Mucosa of rectum (tissue), 2 donors: ENCODE data around the gene SHCBP1L.

ENCODE experiments used
- H3K27ac ChIP-seq, 2 donors: one replicate each; pipeline ENCODE4 v1.7.0; 2013; ENCODE audit warnings: inconsistent platforms in 2 of 2, low read depth in 2 of 2, low read length in 2 of 2
- H3K27me3 ChIP-seq, 2 donors: one replicate each; pipeline ENCODE4 v1.7.0; 2013; ENCODE audit warnings: low read length in 2 of 2; ENCODE audit not compliant: control insufficient read depth in 2 of 2, insufficient read depth in 2 of 2
- H3K36me3 ChIP-seq, 2 donors: one replicate each; pipeline ENCODE4 v1.7.0; 2013; ENCODE audit warnings: low read length in 2 of 2; ENCODE audit not compliant: control insufficient read depth in 2 of 2, insufficient read depth in 2 of 2
- H3K4me1 ChIP-seq, 2 donors: one replicate each; pipeline ENCODE4 v1.7.0; 2013; ENCODE audit warnings: low read length in 2 of 2, mild to moderate bottlenecking in 1 of 2; ENCODE audit not compliant: control insufficient read depth in 2 of 2, insufficient read depth in 2 of 2
- H3K4me3 ChIP-seq, 2 donors: one replicate each; pipeline ENCODE4 v1.7.0; 2013; ENCODE audit warnings: low read length in 2 of 2
- H3K9ac ChIP-seq, 2 donors: one replicate each; pipeline ENCODE4 v1.7.0; 2013; ENCODE audit warnings: low read length in 2 of 2, low read depth in 1 of 2, mild to moderate bottlenecking in 1 of 2
- H3K9me3 ChIP-seq, 2 donors: one replicate each; pipeline ENCODE4 v1.7.0; 2013; ENCODE audit warnings: low read length in 2 of 2; ENCODE audit not compliant: control insufficient read depth in 2 of 2
- donor health status: healthy.
- donor health status: Normal muscosa, but diverticular disease.

Gene SHCBP1L

DNA sequence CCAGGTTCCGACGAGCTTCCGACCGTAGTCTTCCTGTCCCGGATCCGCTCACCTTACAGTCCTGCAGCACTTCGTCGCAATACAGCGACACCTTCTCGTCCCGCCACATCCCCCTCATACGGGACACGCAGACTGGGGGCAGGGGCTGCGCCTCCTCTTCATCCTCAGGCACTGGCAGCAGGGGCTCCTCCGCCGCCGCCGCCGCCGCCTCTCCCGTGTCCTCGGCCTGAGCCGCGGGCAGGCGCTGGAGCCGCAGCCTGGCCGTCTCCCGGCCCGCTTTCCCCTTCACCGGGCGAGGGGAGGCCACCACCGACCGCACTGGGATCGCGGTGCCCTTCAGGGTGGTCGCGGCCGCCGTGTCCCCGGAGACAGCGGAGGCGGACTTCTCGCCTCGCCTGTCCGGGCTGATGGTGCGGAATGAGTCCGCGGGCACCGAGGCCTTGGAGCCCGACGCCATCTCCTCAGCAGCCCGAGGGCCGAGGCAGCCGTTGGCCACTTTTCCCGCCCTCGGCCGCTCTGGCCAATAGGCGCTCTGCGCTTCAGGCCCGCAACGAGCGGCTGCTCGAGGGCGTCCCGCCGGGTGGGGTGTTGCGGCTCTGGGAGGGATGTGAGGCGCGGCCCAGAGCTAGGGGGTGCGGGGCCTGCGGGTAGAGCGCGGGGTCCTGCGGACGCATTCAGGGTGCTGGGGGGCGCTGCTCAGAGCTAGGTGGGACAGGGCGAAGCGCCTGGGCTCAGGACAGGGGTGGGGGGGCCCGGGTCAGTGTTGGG is at the start of gene SHCBP1L:
SHCBP1L (minus strand) TSS at position 490 of the 768 bp plus-strand sequence; CDS start at position 457, 33 bp downstream.
- H3K9ac ChIP-seq, result no peak within 1 kb of the TSS
- no peaks in the 10 kb centered on the region for H3K27me3 ChIP-seq
- no peaks in the 10 kb centered on the region for H3K4me1 ChIP-seq
- no peak within 1 kb of the TSS for H3K4me3 ChIP-seq
- H3K9me3 ChIP-seq, result no peaks in the 10 kb centered on the region
- no peak within 1 kb of the TSS for H3K27ac ChIP-seq
- no peaks in the 10 kb centered on the region for H3K36me3 ChIP-seq

DNA sequence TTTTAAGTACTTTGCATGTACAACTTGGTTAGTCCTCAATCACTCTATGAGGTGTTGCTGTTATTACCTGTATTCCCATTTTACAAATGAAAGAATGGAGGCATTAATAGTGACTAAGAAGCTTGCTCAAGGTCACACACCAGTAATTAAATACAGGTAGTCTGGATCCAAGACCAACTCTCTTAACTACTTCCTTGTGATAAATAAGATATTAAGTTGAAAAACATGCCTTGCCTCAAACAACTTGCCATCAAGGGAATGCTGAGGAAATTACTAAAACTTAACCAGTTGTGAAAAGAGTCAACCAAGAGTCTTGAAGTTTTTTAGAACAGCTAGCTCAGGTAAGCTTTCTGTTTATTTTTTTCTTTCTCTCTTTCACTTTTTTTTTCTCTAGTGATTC is 49.3 kb upstream of the SHCBP1L start:
- H3K4me3 ChIP-seq, result no peak overlapping the region
- H3K9me3 ChIP-seq, result no peaks in the 10 kb centered on the region
- no peaks in the 10 kb centered on the region for H3K4me1 ChIP-seq
- H3K27ac ChIP-seq, result no peak overlapping the region
- H3K9ac ChIP-seq, result no peak overlapping the region
- H3K27me3 ChIP-seq, result no peaks in the 10 kb centered on the region
- no peaks in the 10 kb centered on the region for H3K36me3 ChIP-seq

DNA sequence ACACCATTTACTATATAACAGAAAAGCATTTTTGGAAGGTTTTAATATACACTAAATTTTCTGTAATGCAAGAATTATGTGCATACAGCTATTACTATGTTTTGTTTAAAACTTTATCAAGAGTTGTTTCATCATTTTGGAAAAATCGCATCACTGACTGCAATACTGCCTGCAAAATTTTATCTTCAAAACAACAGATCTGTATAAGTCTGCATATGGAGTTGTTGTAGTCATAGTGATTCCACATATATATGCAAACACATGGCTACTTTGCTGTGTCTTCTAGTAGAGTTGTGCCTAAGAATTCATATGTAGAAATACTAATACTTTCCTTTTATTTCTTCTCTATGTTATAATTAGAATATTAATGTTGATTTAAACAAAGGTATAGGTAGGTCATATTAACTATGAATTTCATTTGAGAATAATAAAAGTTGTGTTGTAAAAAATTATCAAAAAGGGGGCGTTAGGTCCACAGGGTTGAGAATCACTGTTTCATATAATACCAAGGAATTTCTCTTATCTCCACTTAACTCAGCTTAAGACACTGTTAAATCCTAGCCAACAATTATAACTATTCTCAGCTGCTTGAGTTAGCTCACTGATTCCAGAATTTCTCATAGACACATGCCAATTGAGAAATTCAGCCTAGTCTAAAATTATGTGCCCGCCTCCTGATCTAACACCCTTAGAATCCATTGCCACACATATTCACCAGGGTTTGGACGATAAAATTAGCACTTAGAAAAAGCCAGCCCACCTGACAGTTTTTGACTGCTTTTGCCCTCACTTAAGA is 47.4 kb upstream of the SHCBP1L start:
- H3K9ac ChIP-seq, result no peak overlapping the region
- H3K27me3 ChIP-seq, result no peaks in the 10 kb centered on the region
- H3K4me1 ChIP-seq, result no peaks in the 10 kb centered on the region
- H3K9me3 ChIP-seq, result no peaks in the 10 kb centered on the region
- H3K4me3 ChIP-seq, result no peak overlapping the region
- no peak overlapping the region for H3K27ac ChIP-seq
- H3K36me3 ChIP-seq, result no peaks in the 10 kb centered on the region

DNA sequence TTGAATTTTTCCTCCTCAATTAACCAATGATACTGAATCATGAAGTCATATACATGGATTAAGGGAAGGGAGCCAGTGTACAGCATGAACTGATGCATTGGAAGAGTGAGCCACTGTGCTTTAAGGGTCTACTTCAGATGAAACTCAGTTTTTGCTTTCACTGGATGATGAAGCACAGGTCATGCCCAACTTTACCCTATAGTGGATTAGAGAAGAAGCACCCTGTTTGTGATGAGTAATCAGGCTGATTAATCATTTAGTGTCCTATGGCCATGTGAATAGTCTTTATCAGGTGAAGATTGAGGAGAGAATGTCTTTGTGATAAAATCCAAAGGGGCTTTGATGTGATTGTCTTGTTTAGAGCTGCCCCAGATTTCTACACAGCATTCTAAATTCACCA is 45.5 kb upstream of the SHCBP1L start:
- Histone ChIP-seq H3K9me3 (no peaks in the 10 kb centered on the region), H3K4me1 (no peaks in the 10 kb centered on the region), H3K9ac (no peak overlapping the region), H3K27ac (no peak overlapping the region), H3K36me3 (no peaks in the 10 kb centered on the region), H3K27me3 (no peaks in the 10 kb centered on the region), H3K4me3 (no peak overlapping the region)

DNA sequence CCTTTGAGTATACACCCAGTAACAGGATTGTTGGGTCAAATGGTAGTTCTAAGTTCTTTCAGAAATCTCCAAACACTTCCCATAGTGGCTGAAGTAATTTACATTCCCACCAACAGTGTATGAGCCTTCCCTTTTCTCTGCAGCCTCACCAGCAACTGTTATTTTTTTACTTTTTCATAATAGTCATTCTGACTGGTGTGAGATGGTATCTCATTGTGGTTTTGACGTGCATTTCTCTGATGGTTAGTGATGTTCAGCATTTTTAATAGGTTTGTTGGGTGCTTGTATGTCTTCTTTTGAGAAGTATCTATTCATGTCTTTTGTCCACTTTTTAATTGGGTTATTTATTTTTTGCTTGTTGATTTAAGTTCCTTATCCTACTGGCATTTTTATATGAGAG is 43.9 kb upstream of the SHCBP1L start:
- Histone ChIP-seq H3K9me3 (no peaks in the 10 kb centered on the region), H3K4me1 (no peaks in the 10 kb centered on the region), H3K9ac (no peak overlapping the region), H3K27me3 (no peaks in the 10 kb centered on the region), H3K27ac (no peak overlapping the region), H3K36me3 (no peaks in the 10 kb centered on the region), H3K4me3 (no peak overlapping the region)

DNA sequence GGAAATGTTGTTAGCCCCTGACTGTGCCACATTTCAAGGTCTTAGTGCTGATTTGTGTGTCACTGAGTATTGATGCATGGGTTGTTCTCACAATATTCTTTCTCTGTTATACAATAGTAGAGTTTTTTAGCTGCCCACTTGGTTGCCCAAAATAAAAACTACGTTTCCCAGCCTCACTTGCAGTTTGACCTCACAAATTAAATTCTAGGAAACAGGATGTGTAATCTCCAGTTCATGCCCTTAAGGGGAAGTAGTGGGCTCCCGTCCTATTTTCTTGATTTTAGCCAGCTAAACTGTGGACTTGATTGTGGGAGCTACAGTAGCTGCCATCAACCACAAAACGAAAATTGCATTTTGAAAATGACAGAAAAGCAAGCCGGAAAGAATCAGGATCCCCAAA is 42.9 kb upstream of the SHCBP1L start:
- no peak overlapping the region for H3K9ac ChIP-seq
- H3K27me3 ChIP-seq, result no peaks in the 10 kb centered on the region
- no peak overlapping the region for H3K4me3 ChIP-seq
- no peaks in the 10 kb centered on the region for H3K36me3 ChIP-seq
- no peaks in the 10 kb centered on the region for H3K9me3 ChIP-seq
- no peak overlapping the region for H3K27ac ChIP-seq
- no peaks in the 10 kb centered on the region for H3K4me1 ChIP-seq

DNA sequence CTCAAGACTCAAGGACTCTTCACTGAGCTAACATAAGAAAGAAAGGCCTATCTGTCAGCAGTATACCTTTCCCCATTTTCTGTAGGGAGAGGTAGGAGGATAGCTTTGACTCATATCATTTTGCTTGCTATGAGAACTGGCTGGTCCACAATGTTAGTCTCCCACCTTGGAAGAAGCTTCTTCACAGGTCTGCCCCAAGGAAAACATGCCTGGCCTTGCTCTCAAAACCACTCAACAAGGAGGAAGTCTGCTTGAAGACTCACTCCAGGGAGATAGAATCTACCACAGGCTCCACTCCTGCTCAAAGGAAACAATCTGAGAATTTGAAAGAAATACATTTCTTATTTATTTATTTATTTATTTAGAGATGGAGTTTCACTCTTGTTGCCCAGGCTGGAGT is 40.8 kb upstream of the SHCBP1L start:
- Histone ChIP-seq H3K4me1 (no peaks in the 10 kb centered on the region), H3K36me3 (no peaks in the 10 kb centered on the region), H3K4me3 (no peak overlapping the region), H3K27me3 (no peaks in the 10 kb centered on the region), H3K9ac (no peak overlapping the region), H3K9me3 (no peaks in the 10 kb centered on the region), H3K27ac (no peak overlapping the region)

DNA sequence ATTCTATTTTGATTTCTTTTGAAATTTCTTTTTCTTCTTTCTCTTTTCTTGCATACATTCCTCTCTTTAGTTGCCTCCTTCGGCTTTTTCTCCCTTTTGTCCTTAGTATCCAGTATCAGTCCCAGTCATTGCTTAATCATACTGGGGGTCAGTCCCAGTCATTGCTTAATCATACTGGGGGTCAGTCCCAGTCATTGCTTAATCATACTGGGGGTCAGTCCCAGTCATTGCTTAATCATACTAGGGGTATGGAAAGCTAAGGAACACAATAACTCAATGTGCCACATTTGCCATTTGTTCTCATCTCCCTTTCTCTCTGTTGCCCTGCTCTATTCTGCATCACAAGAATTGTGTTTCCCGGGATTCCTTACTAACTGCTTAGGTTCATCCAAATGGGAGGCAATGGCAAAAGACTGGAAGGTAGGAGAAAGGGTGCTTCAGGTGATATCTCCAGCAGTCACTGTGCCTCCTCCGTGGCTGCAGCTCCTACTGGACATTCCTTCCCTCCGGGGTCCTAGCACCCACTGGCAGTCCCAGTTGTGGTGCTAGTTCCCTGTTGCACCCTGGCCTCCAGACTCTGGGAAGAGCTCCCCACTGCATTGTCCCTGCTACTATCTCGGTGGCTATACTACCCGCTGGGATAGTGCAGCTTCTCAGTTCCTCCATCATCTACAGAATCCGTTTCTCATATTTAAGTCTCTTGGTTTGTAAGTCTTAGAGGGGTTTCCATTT is 37.6 kb upstream of the SHCBP1L start:
- Histone ChIP-seq H3K4me3 (no peak overlapping the region), H3K4me1 (no peaks in the 10 kb centered on the region), H3K9ac (no peak overlapping the region), H3K9me3 (no peaks in the 10 kb centered on the region), H3K36me3 (no peaks in the 10 kb centered on the region), H3K27me3 (no peaks in the 10 kb centered on the region), H3K27ac (no peak overlapping the region)

DNA sequence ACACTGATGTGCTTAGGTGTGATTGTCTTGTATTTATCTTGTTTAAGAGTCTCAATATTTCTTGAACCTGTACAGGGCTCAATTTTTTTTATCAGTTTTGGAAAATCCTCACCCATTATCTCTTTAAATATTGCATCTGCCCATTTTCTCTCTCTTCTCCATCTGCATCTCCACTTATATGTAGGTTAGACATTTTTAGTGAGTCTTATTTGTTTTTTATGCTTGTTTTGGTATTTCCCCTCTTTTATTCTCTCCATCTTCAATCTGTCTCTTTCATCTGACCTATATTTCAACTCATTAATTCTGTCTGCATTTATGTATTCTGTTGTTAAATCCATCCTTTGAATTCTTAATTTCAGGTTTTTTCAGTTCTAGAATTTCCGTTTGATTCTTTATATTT is 32.9 kb upstream of the SHCBP1L start:
- H3K9ac ChIP-seq, result no peak overlapping the region
- no peaks in the 10 kb centered on the region for H3K9me3 ChIP-seq
- no peak overlapping the region for H3K4me3 ChIP-seq
- H3K27ac ChIP-seq, result no peak overlapping the region
- H3K27me3 ChIP-seq, result no peaks in the 10 kb centered on the region
- H3K36me3 ChIP-seq, result no peaks in the 10 kb centered on the region
- no peaks in the 10 kb centered on the region for H3K4me1 ChIP-seq

DNA sequence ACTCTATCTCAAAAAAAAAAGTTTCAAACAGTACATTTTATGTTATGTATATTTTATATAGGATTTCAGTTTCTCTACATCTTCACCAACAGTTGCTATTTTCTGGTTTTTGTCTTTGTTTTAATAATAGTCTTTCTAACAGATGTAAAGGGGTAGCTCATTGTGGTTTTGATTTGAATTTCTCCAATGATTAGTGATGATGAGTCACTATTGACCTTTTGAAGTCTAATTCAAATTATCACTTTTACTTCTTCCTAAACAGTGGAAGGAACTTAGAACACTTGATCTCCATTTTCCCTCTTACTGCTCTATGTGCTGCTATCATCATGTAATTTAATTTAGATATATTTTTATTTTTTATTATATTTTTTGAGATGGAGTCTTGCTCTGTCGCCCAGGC is 31.7 kb upstream of the SHCBP1L start:
- Histone ChIP-seq H3K9ac (no peak overlapping the region), H3K4me1 (no peaks in the 10 kb centered on the region), H3K27me3 (no peaks in the 10 kb centered on the region), H3K4me3 (no peak overlapping the region), H3K27ac (no peak overlapping the region), H3K36me3 (no peaks in the 10 kb centered on the region), H3K9me3 (no peaks in the 10 kb centered on the region)
